Peyer's patch (tissue), 4 donors: ENCODE results near the gene TMEM163.

Source experiments
- POLR2A ChIP-seq, 2 donors: fragments of 450-650 bp; IDR thresholded peaks; one replicate each; pipeline ENCODE4 v1.5.1; 2017; ENCODE audit warnings: antibody characterized with exemption in 2 of 2, mild to moderate bottlenecking in 2 of 2, moderate library complexity in 2 of 2
- TF ChIP-seq, protein P1 (sequence below), 6 experiments: fragments of 450-650 bp in 4 of 6; fragments of 200-600 bp in 2 of 6; sonication (generic) in 1 of 6; IDR thresholded peaks; one replicate each; pipeline ENCODE4 v1.5.1; 2017 to 2019; ENCODE audit warnings: antibody characterized with exemption in 6 of 6, mild to moderate bottlenecking in 3 of 6, moderate library complexity in 1 of 6

DNA sequence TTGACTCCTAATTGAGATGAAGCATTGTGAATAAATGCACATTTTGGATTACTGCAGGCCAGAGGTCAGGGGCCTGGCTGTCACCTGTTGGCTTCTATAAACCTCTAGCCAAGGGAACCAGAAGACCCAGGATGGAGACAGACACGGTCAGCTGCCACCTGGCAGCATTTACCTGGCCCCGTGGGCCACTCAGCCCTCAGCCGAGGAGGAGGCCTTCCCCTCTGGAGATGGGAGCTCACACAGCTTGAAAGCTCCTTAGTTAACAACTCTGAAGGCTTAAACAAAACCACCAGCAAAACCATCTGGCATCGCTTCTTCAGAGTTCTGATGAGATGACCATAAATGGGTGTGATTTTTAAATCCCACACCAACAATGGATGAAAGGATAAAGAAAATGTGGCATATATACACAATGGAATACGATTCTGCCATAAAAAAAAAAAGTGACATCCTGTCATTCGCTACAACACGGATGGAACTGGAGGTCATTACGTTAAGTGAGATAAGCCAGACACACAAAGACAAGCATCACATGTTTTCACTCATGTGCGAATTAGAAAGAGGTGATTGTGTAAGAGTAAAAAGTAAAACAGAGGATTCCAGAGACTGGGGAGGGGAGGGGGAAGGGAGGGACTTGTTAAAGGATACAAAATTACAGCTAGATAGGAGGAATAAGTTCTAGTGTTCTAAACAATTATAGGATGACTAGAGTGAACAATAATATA lies 218.4 kb downstream of the TMEM163 start:
- TF ChIP-seq, protein P1, sequence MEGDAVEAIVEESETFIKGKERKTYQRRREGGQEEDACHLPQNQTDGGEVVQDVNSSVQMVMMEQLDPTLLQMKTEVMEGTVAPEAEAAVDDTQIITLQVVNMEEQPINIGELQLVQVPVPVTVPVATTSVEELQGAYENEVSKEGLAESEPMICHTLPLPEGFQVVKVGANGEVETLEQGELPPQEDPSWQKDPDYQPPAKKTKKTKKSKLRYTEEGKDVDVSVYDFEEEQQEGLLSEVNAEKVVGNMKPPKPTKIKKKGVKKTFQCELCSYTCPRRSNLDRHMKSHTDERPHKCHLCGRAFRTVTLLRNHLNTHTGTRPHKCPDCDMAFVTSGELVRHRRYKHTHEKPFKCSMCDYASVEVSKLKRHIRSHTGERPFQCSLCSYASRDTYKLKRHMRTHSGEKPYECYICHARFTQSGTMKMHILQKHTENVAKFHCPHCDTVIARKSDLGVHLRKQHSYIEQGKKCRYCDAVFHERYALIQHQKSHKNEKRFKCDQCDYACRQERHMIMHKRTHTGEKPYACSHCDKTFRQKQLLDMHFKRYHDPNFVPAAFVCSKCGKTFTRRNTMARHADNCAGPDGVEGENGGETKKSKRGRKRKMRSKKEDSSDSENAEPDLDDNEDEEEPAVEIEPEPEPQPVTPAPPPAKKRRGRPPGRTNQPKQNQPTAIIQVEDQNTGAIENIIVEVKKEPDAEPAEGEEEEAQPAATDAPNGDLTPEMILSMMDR (IDR thresholded peaks at IDR 0.05), result no peak
- TF ChIP-seq POLR2A (IDR thresholded peaks at IDR 0.05), result no peak
